ENCODE measurements around the gene CEP89.
"Not testable (repeated sequence)": the region's sequence is repeated elsewhere in the genome, so short reads cannot be mapped to it uniquely, and the experiment has no call there.

Gene CEP89

DNA sequence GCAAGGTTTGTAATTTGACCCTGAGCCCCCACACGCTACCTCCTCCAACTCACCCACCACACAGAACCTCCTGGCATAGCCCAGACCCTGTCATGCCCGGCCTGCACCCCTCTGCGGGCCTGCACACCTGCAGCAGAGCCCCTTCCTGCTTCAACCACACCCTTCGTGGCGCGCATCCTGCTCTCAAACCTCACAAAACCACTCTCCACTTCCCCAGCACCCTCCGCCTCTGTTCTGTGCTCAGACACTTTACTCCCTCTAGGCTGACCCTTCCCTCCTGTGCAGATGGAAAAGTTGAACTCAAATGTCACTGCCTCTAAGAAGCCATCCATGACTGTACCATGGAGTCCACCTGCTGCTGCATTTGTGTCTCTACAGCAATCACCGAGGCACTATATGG is 28.8 kb upstream of the CEP89 start:
- Mint-ChIP-seq H3K27me3 (ENCODE audit: low read depth, poor library complexity) (peaks cover 3% of the 10 kb centered on the region), H3K4me1 (peaks cover 5% of the 10 kb centered on the region), H3K27ac (peak overlapping the region; percentile 55), H3K36me3 (ENCODE audit: low read depth) (peaks cover 8% of the 10 kb centered on the region), H3K4me3 (no peak overlapping the region), H3K9me3 (no peaks in the 10 kb centered on the region)
- TF ChIP-seq, protein P1, sequence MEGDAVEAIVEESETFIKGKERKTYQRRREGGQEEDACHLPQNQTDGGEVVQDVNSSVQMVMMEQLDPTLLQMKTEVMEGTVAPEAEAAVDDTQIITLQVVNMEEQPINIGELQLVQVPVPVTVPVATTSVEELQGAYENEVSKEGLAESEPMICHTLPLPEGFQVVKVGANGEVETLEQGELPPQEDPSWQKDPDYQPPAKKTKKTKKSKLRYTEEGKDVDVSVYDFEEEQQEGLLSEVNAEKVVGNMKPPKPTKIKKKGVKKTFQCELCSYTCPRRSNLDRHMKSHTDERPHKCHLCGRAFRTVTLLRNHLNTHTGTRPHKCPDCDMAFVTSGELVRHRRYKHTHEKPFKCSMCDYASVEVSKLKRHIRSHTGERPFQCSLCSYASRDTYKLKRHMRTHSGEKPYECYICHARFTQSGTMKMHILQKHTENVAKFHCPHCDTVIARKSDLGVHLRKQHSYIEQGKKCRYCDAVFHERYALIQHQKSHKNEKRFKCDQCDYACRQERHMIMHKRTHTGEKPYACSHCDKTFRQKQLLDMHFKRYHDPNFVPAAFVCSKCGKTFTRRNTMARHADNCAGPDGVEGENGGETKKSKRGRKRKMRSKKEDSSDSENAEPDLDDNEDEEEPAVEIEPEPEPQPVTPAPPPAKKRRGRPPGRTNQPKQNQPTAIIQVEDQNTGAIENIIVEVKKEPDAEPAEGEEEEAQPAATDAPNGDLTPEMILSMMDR (IDR thresholded peaks at IDR 0.05) = no peak
- DNase-seq = no peak

DNA sequence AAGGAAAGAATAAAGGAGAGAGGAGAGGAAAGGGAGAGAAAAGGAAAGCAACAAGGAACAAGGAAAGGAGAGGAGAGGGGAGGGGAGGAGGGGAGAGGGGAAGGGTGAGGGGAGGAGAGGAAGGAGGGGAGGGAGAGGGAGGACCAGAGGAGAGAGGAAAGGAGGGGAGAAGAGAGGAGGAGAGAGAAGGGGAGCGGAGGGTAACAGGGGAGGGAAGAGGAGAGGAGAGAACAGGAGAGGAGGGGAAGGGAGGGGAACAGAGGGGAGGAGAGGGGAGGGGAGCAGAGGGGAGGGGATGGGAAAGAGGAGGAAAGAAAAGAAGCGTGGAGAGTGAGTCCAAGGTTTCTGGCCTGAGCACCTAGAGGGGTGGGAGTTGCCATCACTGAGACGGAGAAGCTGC is 27.0 kb upstream of the CEP89 start:
- no peak for DNase-seq
- Mint-ChIP-seq H3K36me3 (ENCODE audit: low read depth) (peaks cover 5% of the 10 kb centered on the region), H3K9me3 (no peaks in the 10 kb centered on the region), H3K27ac (no peak overlapping the region), H3K4me3 (no peak overlapping the region), H3K27me3 (ENCODE audit: low read depth, poor library complexity) (peaks cover 3% of the 10 kb centered on the region), H3K4me1 (peaks cover 5% of the 10 kb centered on the region)
- TF ChIP-seq, protein P1 (IDR thresholded peaks at IDR 0.05) = no peak

DNA sequence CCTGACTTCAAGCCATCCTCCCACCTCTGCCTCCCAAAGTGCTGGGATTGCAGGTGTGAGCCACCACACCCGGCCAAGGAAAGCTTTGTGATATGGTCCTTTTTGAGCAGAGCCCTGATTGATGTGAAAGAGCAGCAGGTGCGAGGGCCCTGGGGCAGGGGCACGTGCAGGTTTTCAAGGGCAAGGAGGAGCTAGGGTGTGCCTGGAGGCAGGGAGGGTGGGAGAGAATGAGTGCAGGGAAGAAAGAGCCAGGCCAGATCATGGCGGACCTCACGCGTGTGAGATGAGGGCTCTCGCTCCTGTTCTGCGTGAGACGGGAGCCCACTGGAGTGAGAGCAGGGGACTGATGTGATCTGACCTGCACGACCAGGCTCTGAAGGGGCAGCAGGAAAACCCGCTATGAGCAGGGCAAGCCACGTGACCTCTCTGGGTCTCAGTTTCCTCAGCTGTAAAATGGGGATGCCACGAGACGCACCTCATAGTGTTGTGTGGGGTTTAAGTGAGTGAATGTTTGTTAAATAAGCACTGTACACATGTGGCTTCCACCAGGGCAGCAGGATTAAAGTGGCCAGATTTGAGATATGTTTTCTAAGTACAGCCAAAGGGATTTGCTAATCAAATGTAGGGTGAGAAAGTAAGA is 26.1 kb upstream of the CEP89 start:
- Mint-ChIP-seq H3K36me3 (ENCODE audit: low read depth) (peaks cover 5% of the 10 kb centered on the region), H3K9me3 (no peaks in the 10 kb centered on the region), H3K4me3 (no peak overlapping the region), H3K27me3 (ENCODE audit: low read depth, poor library complexity) (peaks cover 3% of the 10 kb centered on the region), H3K27ac (peak overlapping the region; percentile 48), H3K4me1 (peaks cover 5% of the 10 kb centered on the region)
- TF ChIP-seq, protein P1 (IDR thresholded peaks at IDR 0.05) = no peak
- DNase-seq = no peak

DNA sequence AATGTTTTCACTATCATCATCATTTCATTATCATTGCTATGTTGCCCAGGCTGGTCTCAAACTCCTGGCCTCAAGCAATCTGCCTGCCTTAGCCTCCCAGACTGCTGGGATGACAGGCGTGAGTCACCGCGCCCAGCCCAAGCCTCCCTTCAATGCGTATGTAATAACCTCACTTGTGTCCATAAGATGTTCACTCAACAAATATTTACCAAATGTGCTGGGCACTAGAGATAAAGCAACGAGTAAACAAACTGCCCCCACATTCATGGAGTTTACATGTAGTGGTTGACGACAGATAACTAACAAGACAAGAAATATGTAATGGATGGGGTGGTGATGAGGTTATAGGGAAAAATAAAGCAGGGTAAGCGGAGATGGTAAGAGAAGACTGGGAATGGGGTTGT is 25.3 kb upstream of the CEP89 start:
- not testable (repeated sequence) for DNase-seq; H3K4me1 Mint-ChIP-seq; H3K36me3 Mint-ChIP-seq (ENCODE audit: low read depth); H3K9me3 Mint-ChIP-seq; H3K4me3 Mint-ChIP-seq; H3K27me3 Mint-ChIP-seq (ENCODE audit: low read depth, poor library complexity)
- peak overlapping the region; percentile 5 for H3K27ac Mint-ChIP-seq

DNA sequence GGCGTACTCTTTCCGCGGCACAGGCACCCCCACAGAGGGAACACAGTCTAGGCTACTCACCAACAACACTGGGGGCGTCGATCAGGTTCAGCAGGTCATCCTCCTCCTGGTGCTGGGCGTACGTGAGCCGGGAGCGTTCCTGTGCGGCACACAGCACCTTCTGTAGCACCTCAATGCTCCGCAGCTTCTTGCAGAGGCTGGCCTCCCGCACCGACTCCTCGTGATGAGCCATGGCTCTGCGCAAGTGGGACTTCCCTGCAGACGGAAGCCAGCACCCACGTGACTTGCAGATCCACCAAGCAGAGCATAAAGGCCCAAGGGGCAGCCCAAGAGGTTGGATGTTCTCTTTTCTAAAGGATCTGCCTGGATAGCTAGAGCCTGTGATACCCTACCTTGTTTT is 24.2 kb upstream of the CEP89 start:
- not testable (repeated sequence) for H3K27ac Mint-ChIP-seq; H3K27me3 Mint-ChIP-seq (ENCODE audit: low read depth, poor library complexity); DNase-seq; H3K4me3 Mint-ChIP-seq; H3K9me3 Mint-ChIP-seq; H3K36me3 Mint-ChIP-seq (ENCODE audit: low read depth); H3K4me1 Mint-ChIP-seq

DNA sequence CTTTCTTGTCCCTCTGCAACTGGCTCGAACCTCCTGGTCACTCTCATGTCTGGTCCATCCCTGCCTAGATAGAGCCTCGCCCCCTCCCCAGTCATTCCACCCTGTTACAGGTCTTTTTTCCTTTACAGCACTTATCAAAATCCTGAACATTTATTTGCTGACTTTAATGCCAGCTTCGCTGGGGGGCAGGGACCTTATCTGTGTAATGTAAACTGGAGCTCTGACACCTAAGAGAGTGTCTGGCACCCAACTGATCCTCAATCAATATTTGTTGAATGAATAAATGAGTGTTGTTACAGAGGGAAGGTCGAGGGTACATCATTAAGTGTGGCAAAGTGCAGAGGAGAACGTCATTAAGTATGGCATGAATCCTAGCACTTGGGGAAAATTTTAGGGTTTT is 17.0 kb upstream of the CEP89 start:
- Mint-ChIP-seq H3K4me1 (no peaks in the 10 kb centered on the region), H3K36me3 (ENCODE audit: low read depth) (no peaks in the 10 kb centered on the region), H3K9me3 (no peaks in the 10 kb centered on the region)

DNA sequence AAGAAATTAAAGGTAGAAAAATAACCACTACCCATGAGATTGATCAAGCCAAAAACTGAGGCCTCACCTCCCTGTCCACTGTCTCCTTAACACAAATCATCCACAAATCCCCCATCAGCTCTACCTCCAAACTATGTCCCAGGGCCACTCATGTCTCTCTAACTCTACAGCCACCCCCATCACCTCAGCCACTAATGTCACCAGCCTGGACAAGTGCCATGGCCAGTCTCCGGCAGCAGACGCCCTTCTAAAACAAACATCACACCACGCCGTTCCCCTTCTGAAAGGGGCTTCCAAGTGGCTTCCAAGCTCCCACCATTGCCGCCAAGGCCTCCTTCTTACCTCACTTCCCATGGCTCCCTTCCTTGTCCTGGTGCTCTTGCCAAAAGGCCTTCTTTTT is 16.5 kb upstream of the CEP89 start:
- not testable (repeated sequence) for H3K36me3 Mint-ChIP-seq (ENCODE audit: low read depth); H3K27me3 Mint-ChIP-seq (ENCODE audit: low read depth, poor library complexity); DNase-seq; H3K4me1 Mint-ChIP-seq; H3K9me3 Mint-ChIP-seq; H3K4me3 Mint-ChIP-seq
- H3K27ac Mint-ChIP-seq = peak overlapping the region; percentile 7

More for the DNA sequence above, 17.0 kb upstream of the CEP89 start:
- Mint-ChIP-seq H3K4me3 (no peak overlapping the region), H3K27ac (no peak overlapping the region), H3K27me3 (ENCODE audit: low read depth, poor library complexity) (no peaks in the 10 kb centered on the region)
- DNase-seq = no peak
- TF ChIP-seq, protein P1 (IDR thresholded peaks at IDR 0.05) = no peak

DNA sequence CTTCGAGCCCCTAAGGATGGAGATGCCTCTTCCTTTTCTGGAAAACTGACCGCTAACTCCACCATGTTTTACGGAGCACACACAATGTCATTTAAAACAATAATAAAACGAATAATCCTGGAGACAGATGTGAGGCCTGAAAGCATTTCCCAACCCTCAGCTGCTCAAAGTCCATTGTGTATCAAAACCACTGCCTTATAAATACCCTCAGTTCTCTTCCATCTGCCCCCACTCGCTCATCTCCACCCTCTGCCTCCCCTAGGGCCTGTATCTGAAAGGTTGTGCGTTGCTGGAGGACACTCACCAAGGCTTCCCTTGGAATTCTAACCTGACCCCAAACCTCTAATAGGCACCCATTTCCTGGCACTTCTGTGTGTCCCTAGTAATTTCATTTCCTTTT is 10.7 kb upstream of the CEP89 start:
- not testable (repeated sequence) for H3K4me3 Mint-ChIP-seq; H3K9me3 Mint-ChIP-seq; H3K36me3 Mint-ChIP-seq (ENCODE audit: low read depth); DNase-seq; H3K27me3 Mint-ChIP-seq (ENCODE audit: low read depth, poor library complexity); H3K4me1 Mint-ChIP-seq
- peak overlapping the region; percentile 43 for H3K27ac Mint-ChIP-seq

DNA sequence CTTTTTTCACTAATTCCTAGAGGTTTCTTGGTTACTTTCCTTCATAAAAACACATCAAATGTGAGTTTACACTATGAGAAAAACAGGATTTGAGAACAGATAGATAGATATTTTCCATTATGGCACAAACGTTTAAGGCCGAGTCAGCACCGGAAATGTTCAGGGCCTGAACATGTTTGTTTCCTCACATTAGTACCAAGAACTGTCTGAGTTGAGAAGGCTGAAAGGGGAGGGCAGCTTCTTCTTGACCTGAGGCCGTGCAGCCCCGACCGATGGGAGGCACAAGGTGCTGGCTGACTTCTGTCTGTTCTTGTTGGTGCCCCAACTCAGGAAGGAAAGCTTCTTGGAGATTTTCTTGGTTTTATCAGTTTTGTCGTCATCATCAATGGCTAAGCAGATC is 8.0 kb upstream of the CEP89 start:
- not testable (repeated sequence) for H3K4me1 Mint-ChIP-seq; H3K27me3 Mint-ChIP-seq (ENCODE audit: low read depth, poor library complexity); H3K4me3 Mint-ChIP-seq; H3K9me3 Mint-ChIP-seq; H3K36me3 Mint-ChIP-seq (ENCODE audit: low read depth); H3K27ac Mint-ChIP-seq; DNase-seq

DNA sequence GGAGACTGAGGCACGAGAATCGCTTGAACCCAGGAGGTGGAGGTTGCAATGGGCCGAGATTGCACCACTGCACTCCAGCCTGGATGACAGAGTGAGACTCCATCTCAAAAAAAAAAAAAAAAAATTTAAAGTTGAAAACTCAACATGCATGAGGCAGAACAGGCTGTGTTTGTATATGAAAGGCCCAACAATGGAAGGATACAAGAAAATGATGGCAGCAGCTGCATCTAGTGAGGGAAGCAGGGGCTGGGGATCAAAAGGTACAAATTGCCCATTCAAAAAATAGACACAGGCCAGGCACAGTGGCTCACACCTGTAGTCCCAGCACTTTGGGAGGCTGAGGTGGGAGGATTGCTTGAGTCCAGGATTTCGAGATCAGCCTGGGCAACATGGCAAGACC is 6.1 kb upstream of the CEP89 start:
- not testable (repeated sequence) for H3K4me1 Mint-ChIP-seq, H3K9me3 Mint-ChIP-seq

More for the DNA sequence above, 6.1 kb upstream of the CEP89 start:
- H3K4me3 Mint-ChIP-seq; DNase-seq; H3K27ac Mint-ChIP-seq; H3K36me3 Mint-ChIP-seq (ENCODE audit: low read depth); H3K27me3 Mint-ChIP-seq (ENCODE audit: low read depth, poor library complexity): not testable (repeated sequence)
